Left lung (tissue), 10 donors: ENCODE results near the gene SORBS1. TPM values are rescaled to one million over a fixed set of nuclear protein-coding genes. Genes with fewer than 3 reads are reported as not detected.

Experiments
- ATAC-seq: fragments of 200-7000 bp; cut with Tn5 transposase; one replicate; pipeline ENCODE4 v1.9.1; 2020; ENCODE audit warnings: moderate library complexity
- DNase-seq, 4 donors: peaks; one replicate each; pipeline ENCODE4 v3.0.0-alpha.2; 2013 to 2020
- H3K27ac ChIP-seq, 2 donors: fragments of 200-600 bp; sonication (generic) in 1 of 2; one replicate each; pipeline versions ENCODE4 v1.5.0 to v1.8.0; 2020 to 2021
- H3K27me3 ChIP-seq, 2 donors: fragments of 200-600 bp; sonication (generic) in 1 of 2; one replicate each; pipeline versions ENCODE4 v1.5.0 to v1.8.0; 2020 to 2021
- H3K36me3 ChIP-seq, 2 donors: fragments of 200-600 bp; sonication (generic) in 1 of 2; one replicate each; pipeline versions ENCODE4 v1.5.0 to v1.8.0; 2020 to 2021
- H3K4me1 ChIP-seq, 2 donors: fragments of 200-600 bp; one replicate each; pipeline ENCODE4 v1.8.0; 2021
- H3K4me3 ChIP-seq, 2 donors: fragments of 200-600 bp; sonication (generic) in 1 of 2; one replicate each; pipeline versions ENCODE4 v1.5.0 to v1.8.0; 2020 to 2021; ENCODE audit warnings: mild to moderate bottlenecking in 1 of 2
- H3K9me3 ChIP-seq, 2 donors: fragments of 200-600 bp; sonication (generic) in 1 of 2; one replicate each; pipeline versions ENCODE4 v1.5.0 to v1.8.0; 2020 to 2021
- CTCF ChIP-seq, 2 donors: fragments of 200-600 bp; sonication (generic) in 1 of 2; IDR thresholded peaks; one replicate each; pipeline versions ENCODE4 v1.5.0 to v1.8.0; 2021; ENCODE audit warnings: antibody characterized with exemption in 2 of 2
- intact Hi-C, 2 donors: fragments of 100-400 bp; cut with DNase I; formaldehyde crosslinking; loops; one replicate each; pipeline versions ENCODE4 v1.11.2 to v1.14.2; 2022
- polyA plus RNA-seq, 6 donors: library from polyadenylated mRNA; unstranded; fragments of 120-200 nt; gene quantifications; one replicate each; pipeline ENCODE4 v1.2.1, GENCODE V29; 2013; ENCODE audit not compliant: insufficient read length in 6 of 6
- total RNA-seq, 2 donors: library from RNA; stranded (reverse); fragmentation: NEBNext Ultra II Directional; extraction: Animal tissue kit (Norgen Biotek cat#: 25700); gene quantifications; one replicate each; pipeline ENCODE4 v1.2.1, GENCODE V29; 2021
- donor health status: DM: no; HTN: yes; CAD: no.
- donor health status: DM: no; HTN: no; CAD: no.

SORBS1 gene
- total and polyA plus RNA-seq, 8 donors: 23.3 to 52.7 (median 36.4) TPM

- peak overlapping the region; percentile 50 to 64 for H3K27ac ChIP-seq
- no peaks in the 10 kb centered on the region for H3K9me3 ChIP-seq
- no peak overlapping the region for H3K4me3 ChIP-seq
- ATAC-seq (no peak), DNase-seq (no peak)
- H3K36me3 ChIP-seq: no peaks in the 10 kb centered on the region
- H3K27me3 ChIP-seq: no peaks in the 10 kb centered on the region
- H3K4me1 ChIP-seq: peaks cover 19 to 75% of the 10 kb centered on the region in 2 donors
- no peak for TF ChIP-seq CTCF (IDR thresholded peaks at IDR 0.05)
- intact Hi-C loops: no loop called here
These were observed 284.0 kb downstream of the SORBS1 start for GRCh38 chr10:95277201-95277570.

- Histone ChIP-seq H3K4me1 (peaks cover 19 to 75% of the 10 kb centered on the region in 2 donors), H3K27me3 (no peaks in the 10 kb centered on the region), H3K27ac (peak overlapping the region; percentile 50 to 82), H3K9me3 (no peaks in the 10 kb centered on the region), H3K4me3 (no peak overlapping the region), H3K36me3 (peaks cover 0 to 2% of the 10 kb centered on the region in 2 donors)
- DNase-seq (no peak), ATAC-seq (peak; percentile 12)
- intact Hi-C loops: no loop called here
- TF ChIP-seq CTCF (IDR thresholded peaks at IDR 0.05): no peak
These were observed 284.6 kb downstream of the SORBS1 start for GRCh38 chr10:95276367-95277200.

- ATAC-seq (peak; percentile 43), DNase-seq (no peak)
- no peak for TF ChIP-seq CTCF (IDR thresholded peaks at IDR 0.05)
- peaks cover 19 to 75% of the 10 kb centered on the region in 2 donors for H3K4me1 ChIP-seq
- H3K4me3 ChIP-seq: no peak overlapping the region
- H3K27me3 ChIP-seq: no peaks in the 10 kb centered on the region
- H3K36me3 ChIP-seq: peaks cover 0 to 7% of the 10 kb centered on the region in 2 donors
- intact Hi-C loops: no loop called here
- H3K9me3 ChIP-seq: no peaks in the 10 kb centered on the region
- H3K27ac ChIP-seq: peak overlapping the region; percentile 50 to 82
These were observed 285.3 kb downstream of the SORBS1 start for GRCh38 chr10:95275726-95276366.

GRCh38 chr10:95273393-95274312 is 287.5 kb downstream of the SORBS1 start:
- Histone ChIP-seq H3K4me1 (peaks cover 23 to 62% of the 10 kb centered on the region in 2 donors), H3K36me3 (peaks cover 0 to 16% of the 10 kb centered on the region in 2 donors), H3K27me3 (no peaks in the 10 kb centered on the region), H3K27ac (peak overlapping the region; percentile 50 to 82), H3K9me3 (no peaks in the 10 kb centered on the region), H3K4me3 (no peak overlapping the region)
- intact Hi-C loops: no loop called here
- ATAC-seq (peak; percentile 62), DNase-seq (no peak)
- TF ChIP-seq CTCF (IDR thresholded peaks at IDR 0.05): no peak
